Fibroblast of skin of left biceps (primary cell): ENCODE data around the gene SKAP1.

ENCODE experiments used
- DNase-seq, 2 experiments: peaks; one replicate each; pipeline ENCODE4 v3.0.0-alpha.2; 2013; ENCODE audit warnings: low read depth in 2 of 2

Gene SKAP1

GRCh38 chr17:48429638-48430586, at the start of gene SKAP1:
Gene SKAP1 (minus strand): TSS chr17:48430214.
- DNase-seq, result no peak

DNA sequence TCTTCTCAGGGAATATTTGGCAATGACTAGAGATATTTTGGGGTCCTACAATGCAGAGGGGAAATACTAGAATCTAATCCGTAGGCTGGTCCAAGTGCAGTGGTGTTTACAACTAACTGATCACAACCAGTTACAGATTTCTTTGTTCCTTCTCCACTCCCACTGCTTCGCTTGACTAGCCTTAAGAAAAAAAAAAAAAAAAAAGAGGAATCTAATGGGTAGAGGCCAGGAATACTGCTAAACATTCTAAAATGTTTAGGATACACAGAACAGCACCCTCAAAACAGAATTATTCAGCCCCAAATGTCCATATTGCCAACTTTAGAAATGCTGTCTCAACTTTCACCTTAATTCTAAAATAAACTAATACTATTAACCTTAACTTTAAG, 49.0 kb upstream of the SKAP1 start:
- DNase-seq, result no peak

DNA sequence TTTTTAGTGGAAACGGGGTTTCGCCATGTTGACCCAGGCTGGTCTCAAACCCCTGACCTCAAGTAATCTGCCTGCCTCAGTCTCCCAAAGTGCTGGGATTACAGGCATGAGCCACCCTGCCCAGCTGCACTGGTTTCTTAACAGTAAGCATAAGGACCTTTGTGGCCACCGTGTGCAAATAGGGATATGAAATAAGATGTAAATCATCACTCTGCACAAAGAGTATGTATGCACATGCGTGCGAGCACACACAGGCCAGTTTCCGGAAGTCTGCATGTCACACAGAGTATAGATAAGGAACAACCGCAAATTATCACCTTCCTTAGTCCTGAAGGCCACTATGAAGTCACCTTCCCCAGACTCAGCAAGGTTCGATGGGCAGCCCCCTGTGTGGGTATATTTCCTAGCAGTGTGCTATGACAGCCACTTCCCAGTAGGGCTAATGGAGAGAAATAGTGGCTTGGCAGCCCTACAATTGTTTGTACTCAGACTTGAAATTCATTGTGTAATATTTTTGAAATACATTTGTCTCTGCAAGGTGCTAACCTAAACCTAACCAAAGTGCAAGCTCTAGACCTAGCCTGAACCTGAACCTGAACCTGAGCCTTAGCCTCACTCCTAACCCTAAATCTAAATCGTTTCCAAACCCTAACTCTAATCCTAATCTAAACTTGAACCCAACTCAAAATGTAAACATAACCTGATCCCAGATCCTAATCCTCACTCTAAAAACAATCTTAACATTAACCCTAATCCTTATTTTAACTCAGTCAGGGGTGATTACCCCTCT, 48.4 kb upstream of the SKAP1 start:
- DNase-seq, result no peak

DNA sequence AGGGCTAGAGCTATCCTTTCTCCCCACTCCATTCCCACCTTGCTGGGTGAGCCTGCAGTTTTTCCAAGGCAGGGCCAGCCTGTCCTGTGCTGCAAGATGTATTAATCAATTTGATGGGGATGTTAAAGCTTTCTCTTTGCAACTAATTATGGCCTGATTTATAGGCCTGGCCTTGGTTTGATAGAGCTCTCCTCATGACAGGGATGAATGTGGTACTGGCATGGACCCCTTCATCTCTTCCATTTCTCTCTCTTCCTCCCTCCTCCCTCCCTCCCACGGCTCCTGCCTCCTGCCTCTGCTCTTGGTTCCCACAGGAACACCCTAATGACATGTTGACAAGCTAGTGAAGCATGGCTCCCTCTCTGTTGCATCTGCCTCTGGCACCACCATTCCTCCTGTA, 47.2 kb upstream of the SKAP1 start:
- DNase-seq, result no peak

- DNase-seq, result peak; percentile 66 to 68
These were observed 42.6 kb upstream of the SKAP1 start for GRCh38 chr17:48472411-48473281.

- DNase-seq, result no peak
These were observed 41.9 kb upstream of the SKAP1 start for GRCh38 chr17:48471817-48472410.

DNA sequence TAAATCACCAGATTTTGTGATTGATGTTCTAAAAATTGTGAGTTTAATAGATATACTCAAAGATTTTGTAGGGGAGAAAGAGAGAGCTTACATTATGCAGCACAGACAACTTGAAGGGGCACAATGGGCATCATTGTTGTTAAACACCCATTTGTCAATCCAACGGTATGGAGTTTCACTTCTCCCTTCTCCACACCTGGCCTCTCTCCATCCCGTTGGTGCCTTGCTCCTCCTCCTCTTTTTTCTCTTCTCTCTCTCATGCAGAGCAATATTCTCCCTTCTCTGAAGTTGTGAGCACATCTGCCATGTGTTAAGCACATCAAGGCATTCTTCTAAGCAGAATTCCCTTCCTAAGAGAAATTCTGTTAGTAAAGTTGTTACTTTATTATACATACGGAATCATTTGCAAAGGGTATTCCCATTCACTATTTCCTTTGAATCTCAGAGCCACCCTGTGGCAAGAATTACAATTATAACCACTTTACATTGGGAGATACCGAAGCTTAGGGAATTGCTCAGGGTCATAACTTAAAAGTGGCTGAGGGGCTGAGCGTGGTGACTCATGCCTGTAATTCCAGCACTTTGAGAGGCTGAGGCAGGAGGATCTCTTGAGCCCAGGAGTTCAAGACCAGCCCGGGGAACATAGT, 40.5 kb upstream of the SKAP1 start:
- peak; percentile 64 to 68 for DNase-seq

GRCh38 chr17:48469227-48469626, 39.2 kb upstream of the SKAP1 start:
- DNase-seq, result no peak

DNA sequence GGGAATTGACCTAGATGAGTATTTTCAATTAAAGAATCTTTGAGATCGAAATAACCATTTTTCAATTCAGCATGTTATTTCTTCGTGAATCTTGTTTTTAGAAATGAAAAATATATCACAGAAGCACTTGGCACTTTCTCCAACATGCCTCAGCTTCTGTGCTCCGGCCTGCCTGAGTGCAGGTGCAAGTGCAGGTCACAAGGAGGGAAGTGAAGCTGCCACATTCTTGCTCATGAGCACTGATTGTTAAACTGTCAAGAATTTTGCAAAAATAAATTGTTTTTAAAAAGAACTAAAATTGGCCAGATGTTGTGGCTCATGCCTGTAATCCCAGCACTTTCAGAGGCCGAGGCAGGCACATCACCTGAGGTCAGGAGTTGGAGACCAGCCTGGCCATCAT, 38.3 kb upstream of the SKAP1 start:
- no peak for DNase-seq

GRCh38 chr17:48465884-48466283, 35.9 kb upstream of the SKAP1 start:
- no peak for DNase-seq

DNA sequence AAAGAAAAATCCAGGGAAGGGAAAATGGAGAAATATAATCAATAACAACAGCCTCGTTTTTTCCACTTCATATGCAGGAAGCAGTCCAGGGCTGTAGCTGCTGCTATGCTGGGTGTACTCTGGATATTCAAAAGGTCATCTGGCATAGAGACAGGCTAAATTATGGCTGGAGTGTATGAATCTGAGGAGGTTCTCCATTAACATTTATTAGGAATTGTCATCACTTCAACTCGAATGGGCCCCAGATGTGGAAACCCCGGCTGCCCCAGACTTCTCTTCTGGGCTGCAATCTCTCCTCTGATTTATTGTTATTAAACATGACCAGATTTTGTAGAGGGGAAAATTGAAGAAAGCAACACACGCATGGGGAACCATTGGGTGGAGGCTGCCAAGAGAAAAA, 33.5 kb upstream of the SKAP1 start:
- peak; percentile 55 to 61 for DNase-seq

- DNase-seq, result no peak
These were observed 32.9 kb upstream of the SKAP1 start for GRCh38 chr17:48462946-48463345.

- no peak for DNase-seq
These were observed 30.0 kb upstream of the SKAP1 start for GRCh38 chr17:48460052-48460451.

GRCh38 chr17:48459070-48459844, 29.2 kb upstream of the SKAP1 start:
- DNase-seq, result no peak

- DNase-seq, result peak in 1 of 2 experiments; percentile 11
These were observed 27.2 kb upstream of the SKAP1 start for GRCh38 chr17:48457080-48457836.

GRCh38 chr17:48456589-48456988, 26.6 kb upstream of the SKAP1 start:
- no peak for DNase-seq

GRCh38 chr17:48455791-48456190, 25.8 kb upstream of the SKAP1 start:
- no peak for DNase-seq

DNA sequence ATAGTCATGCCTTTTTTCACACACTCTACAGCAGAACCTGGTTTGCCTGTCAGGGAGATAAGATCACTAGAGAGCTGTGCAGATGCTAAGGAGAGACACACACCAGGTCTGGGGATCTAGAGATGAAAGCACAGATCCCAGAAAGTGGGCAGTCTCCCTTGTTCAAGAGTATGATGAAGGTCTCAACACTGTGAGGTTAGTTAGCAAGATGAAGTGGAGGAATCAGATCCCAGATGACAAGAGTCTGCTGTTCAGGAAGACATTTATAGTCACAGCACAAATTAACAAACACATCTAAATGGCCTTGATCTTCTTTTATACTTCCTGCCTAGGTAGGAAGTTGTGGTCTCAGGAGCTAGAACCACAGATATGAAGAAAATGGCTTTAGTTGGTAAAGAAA, 23.4 kb upstream of the SKAP1 start:
- no peak for DNase-seq

GRCh38 chr17:48451489-48451888, 21.5 kb upstream of the SKAP1 start:
- DNase-seq, result no peak
